ENCODE results near the gene SLC17A1.

Gene SLC17A1

DNA sequence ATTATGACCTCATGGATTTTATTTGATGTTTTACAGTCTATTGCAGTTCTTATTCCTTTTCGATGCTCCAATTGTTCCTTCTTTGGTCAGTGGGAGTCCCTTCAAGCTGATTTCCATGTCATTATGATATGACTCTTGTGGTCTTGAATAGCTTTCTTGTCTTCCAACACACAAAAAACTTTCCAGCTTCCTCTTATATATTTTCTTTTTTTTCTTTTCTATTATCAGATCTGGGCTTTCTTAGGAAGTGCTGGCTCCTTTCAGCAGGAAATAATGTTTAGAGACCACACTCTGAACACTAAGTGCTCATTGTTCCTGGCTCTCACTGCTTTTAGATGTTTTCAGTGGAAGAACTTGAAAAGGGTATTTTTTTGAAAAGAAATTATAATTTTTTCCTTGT is 3.1 kb upstream of the SLC17A1 start:
- TF ChIP-seq SIN3A (IDR thresholded peaks at IDR 0.05; ENCODE audit: borderline replicate concordance, insufficient read depth, low read length) (no peak), FOXP2 (optimal IDR thresholded peaks at IDR 0.05; ENCODE audit: borderline replicate concordance, extremely low read depth, extremely low read length, insufficient read depth) (no peak), TAF1 (IDR thresholded peaks at IDR 0.05; ENCODE audit: borderline replicate concordance, insufficient read depth, low read length) (no peak), POLR2AphosphoS5 (IDR thresholded peaks at IDR 0.05; ENCODE audit: low read depth, low read length) (no peak)
- TF ChIP-seq, protein P1, sequence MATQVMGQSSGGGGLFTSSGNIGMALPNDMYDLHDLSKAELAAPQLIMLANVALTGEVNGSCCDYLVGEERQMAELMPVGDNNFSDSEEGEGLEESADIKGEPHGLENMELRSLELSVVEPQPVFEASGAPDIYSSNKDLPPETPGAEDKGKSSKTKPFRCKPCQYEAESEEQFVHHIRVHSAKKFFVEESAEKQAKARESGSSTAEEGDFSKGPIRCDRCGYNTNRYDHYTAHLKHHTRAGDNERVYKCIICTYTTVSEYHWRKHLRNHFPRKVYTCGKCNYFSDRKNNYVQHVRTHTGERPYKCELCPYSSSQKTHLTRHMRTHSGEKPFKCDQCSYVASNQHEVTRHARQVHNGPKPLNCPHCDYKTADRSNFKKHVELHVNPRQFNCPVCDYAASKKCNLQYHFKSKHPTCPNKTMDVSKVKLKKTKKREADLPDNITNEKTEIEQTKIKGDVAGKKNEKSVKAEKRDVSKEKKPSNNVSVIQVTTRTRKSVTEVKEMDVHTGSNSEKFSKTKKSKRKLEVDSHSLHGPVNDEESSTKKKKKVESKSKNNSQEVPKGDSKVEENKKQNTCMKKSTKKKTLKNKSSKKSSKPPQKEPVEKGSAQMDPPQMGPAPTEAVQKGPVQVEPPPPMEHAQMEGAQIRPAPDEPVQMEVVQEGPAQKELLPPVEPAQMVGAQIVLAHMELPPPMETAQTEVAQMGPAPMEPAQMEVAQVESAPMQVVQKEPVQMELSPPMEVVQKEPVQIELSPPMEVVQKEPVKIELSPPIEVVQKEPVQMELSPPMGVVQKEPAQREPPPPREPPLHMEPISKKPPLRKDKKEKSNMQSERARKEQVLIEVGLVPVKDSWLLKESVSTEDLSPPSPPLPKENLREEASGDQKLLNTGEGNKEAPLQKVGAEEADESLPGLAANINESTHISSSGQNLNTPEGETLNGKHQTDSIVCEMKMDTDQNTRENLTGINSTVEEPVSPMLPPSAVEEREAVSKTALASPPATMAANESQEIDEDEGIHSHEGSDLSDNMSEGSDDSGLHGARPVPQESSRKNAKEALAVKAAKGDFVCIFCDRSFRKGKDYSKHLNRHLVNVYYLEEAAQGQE (IDR thresholded peaks at IDR 0.05; ENCODE audit: insufficient read depth in 1 of 2, low read depth in 2 of 2, low read length in 2 of 2) = no peak

GRCh38 chr6:25833136-25833535 is 1.3 kb upstream of the SLC17A1 start:
- TF ChIP-seq TAF1 (IDR thresholded peaks at IDR 0.05; ENCODE audit: borderline replicate concordance, insufficient read depth, low read length) (no peak), FOXP2 (optimal IDR thresholded peaks at IDR 0.05; ENCODE audit: borderline replicate concordance, extremely low read depth, extremely low read length, insufficient read depth) (no peak), SIN3A (IDR thresholded peaks at IDR 0.05; ENCODE audit: borderline replicate concordance, insufficient read depth, low read length) (no peak), POLR2AphosphoS5 (IDR thresholded peaks at IDR 0.05; ENCODE audit: low read depth, low read length) (no peak)
- TF ChIP-seq, protein P1 (IDR thresholded peaks at IDR 0.05; ENCODE audit: insufficient read depth in 1 of 2, low read depth in 2 of 2, low read length in 2 of 2) = no peak

GRCh38 chr6:25832670-25833069 is 818 bp upstream of the SLC17A1 start:
- TF ChIP-seq, protein P1 (IDR thresholded peaks at IDR 0.05; ENCODE audit: insufficient read depth in 1 of 2, low read depth in 2 of 2, low read length in 2 of 2) = no peak
- TF ChIP-seq TAF1 (IDR thresholded peaks at IDR 0.05; ENCODE audit: borderline replicate concordance, insufficient read depth, low read length) = no peak
- TF ChIP-seq FOXP2 (optimal IDR thresholded peaks at IDR 0.05; ENCODE audit: borderline replicate concordance, extremely low read depth, extremely low read length, insufficient read depth) = no peak
- no peak for TF ChIP-seq POLR2AphosphoS5 (IDR thresholded peaks at IDR 0.05; ENCODE audit: low read depth, low read length)
- TF ChIP-seq SIN3A (IDR thresholded peaks at IDR 0.05; ENCODE audit: borderline replicate concordance, insufficient read depth, low read length) = no peak

DNA sequence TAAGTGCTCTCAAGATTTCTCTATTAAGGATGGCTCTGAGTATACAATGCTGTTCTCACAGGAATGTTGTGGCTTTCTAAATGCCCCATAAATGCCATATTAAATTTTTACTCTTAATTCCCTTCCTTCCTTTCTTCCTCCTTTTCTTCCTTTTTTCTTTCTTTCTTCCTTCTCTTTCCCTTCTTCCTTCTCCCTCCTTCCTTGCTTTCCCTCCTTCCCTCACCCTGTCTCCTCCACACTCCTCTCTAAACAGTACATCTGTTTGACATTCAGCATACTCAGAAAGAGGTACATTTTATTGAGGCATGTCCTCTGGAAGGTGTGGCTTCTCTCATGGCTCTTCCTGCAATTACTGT is 433 bp upstream of the SLC17A1 start:
- no peak for TF ChIP-seq FOXP2 (optimal IDR thresholded peaks at IDR 0.05; ENCODE audit: borderline replicate concordance, extremely low read depth, extremely low read length, insufficient read depth)
- TF ChIP-seq, protein P1 (IDR thresholded peaks at IDR 0.05; ENCODE audit: insufficient read depth in 1 of 2, low read depth in 2 of 2, low read length in 2 of 2) = no peak
- TF ChIP-seq TAF1 (IDR thresholded peaks at IDR 0.05; ENCODE audit: borderline replicate concordance, insufficient read depth, low read length) = no peak
- no peak for TF ChIP-seq SIN3A (IDR thresholded peaks at IDR 0.05; ENCODE audit: borderline replicate concordance, insufficient read depth, low read length)
- no peak for TF ChIP-seq POLR2AphosphoS5 (IDR thresholded peaks at IDR 0.05; ENCODE audit: low read depth, low read length)

GRCh38 chr6:25830458-25830857 is 1.4 kb downstream of the SLC17A1 start:
- no peak for TF ChIP-seq SIN3A (IDR thresholded peaks at IDR 0.05; ENCODE audit: borderline replicate concordance, insufficient read depth, low read length)
- TF ChIP-seq POLR2AphosphoS5 (IDR thresholded peaks at IDR 0.05; ENCODE audit: low read depth, low read length) = no peak
- TF ChIP-seq FOXP2 (optimal IDR thresholded peaks at IDR 0.05; ENCODE audit: borderline replicate concordance, extremely low read depth, extremely low read length, insufficient read depth) = no peak
- TF ChIP-seq, protein P1 (IDR thresholded peaks at IDR 0.05; ENCODE audit: insufficient read depth in 1 of 2, low read depth in 2 of 2, low read length in 2 of 2) = no peak
- no peak for TF ChIP-seq TAF1 (IDR thresholded peaks at IDR 0.05; ENCODE audit: borderline replicate concordance, insufficient read depth, low read length)

All from PFSK-1 (cell line).